8988T (cell line): ENCODE data around the gene EPHA10.

Experiments
- DNase-seq: peaks from one replicate; pipeline ENCODE4 v3.0.0; 2011

The EPHA10 gene

GRCh38 chr1:37670133-37670532 lies 94.8 kb downstream of the EPHA10 start:
- no peak for DNase-seq

- DNase-seq: no peak
Observed at GRCh38 chr1:37667023-37667671, 97.8 kb downstream of the EPHA10 start.

GRCh38 chr1:37666241-37666867 lies 98.6 kb downstream of the EPHA10 start:
- DNase-seq: no peak
